Measurements from ENCODE around the gene AP3M1. TPM values are rescaled to one million over a fixed set of nuclear protein-coding genes. Genes with fewer than 3 reads are reported as not detected.
A peak's percentile ranks its signal among the peaks of the same experiment; 100 is the strongest.

The AP3M1 gene
- total RNA-seq, 1 experiment from 2014 or later: 37.4 TPM

- Histone ChIP-seq H3K4ac (ENCODE audit: low read depth, low read length) (no peak overlapping the region), H2BK15ac (ENCODE audit: low read depth, low read length) (no peak overlapping the region), H3K27me3 (ENCODE audit: insufficient read depth, low read length) (no peaks in the 10 kb centered on the region), H3K9ac (ENCODE audit: extremely low read depth, insufficient read length, low read length) (no peak overlapping the region), H2AK5ac (ENCODE audit: insufficient read length, low read length) (no peak overlapping the region), H4K5ac (ENCODE audit: insufficient read length, low read depth, low read length) (no peak overlapping the region), H2AFZ (ENCODE audit: low read length) (no peak overlapping the region), H3K79me2 (ENCODE audit: insufficient read depth, low read length) (no peaks in the 10 kb centered on the region), H2BK120ac (ENCODE audit: low read depth, low read length, poor library complexity, severe bottlenecking) (no peak overlapping the region), H3K9me3 (ENCODE audit: control insufficient read depth, low read depth, low read length) (no peaks in the 10 kb centered on the region), H3K23me2 (ENCODE audit: insufficient read length, low read depth, low read length, poor library complexity, severe bottlenecking) (no peaks in the 10 kb centered on the region), H4K91ac (ENCODE audit: insufficient read length, low read depth, low read length) (no peak overlapping the region), H3K18ac (ENCODE audit: insufficient read length, low read depth, low read length) (no peak overlapping the region), H2BK5ac (ENCODE audit: insufficient read length, low read length) (no peak overlapping the region), H3K23ac (ENCODE audit: insufficient read length, low read depth, low read length) (no peak overlapping the region), H2BK20ac (ENCODE audit: low read depth, low read length, poor library complexity, severe bottlenecking) (no peak overlapping the region), H3T11ph (ENCODE audit: low read length) (no peak overlapping the region), H3K4me2 (ENCODE audit: insufficient read depth, insufficient read length, low read length) (no peak overlapping the region), H4K20me1 (ENCODE audit: control insufficient read depth, insufficient read depth, insufficient read length) (no peaks in the 10 kb centered on the region), H4K8ac (replicated peaks; ENCODE audit: insufficient read length, low read depth, low read length) (no peak overlapping the region), H3K56ac (ENCODE audit: insufficient read length, low read depth, low read length) (no peak overlapping the region), H3K4me1 (ENCODE audit: insufficient read depth, low read length) (no peaks in the 10 kb centered on the region), H3K27ac (ENCODE audit: insufficient read length, low read depth, low read length) (no peak overlapping the region), H3K14ac (ENCODE audit: insufficient read depth, low read length) (no peak overlapping the region), H3K79me1 (ENCODE audit: insufficient read depth, low read depth, low read length, poor library complexity, severe bottlenecking) (peaks cover 3% of the 10 kb centered on the region), H2BK12ac (ENCODE audit: insufficient read length, low read depth, low read length) (no peak overlapping the region)
- no peaks in the 10 kb centered on the region for H3K27me3 Mint-ChIP-seq (ENCODE audit: low read depth)
- no CpG with 5 or more reads among the region's 3 CpGs for WGBS (ENCODE audit: extremely low coverage, insufficient read length, low lambda C conversion rate)
- no peak for DNase-seq
- no peak for TF ChIP-seq CTCF (conservative IDR thresholded peaks at IDR 0.05)
- H3K27ac Mint-ChIP-seq: peak overlapping the region in 2 of 3 experiments; percentile 68 to 77; a peak in 3 of 7 replicates
- H3K9me3 Mint-ChIP-seq: no peaks in the 10 kb centered on the region
- no peaks in the 10 kb centered on the region for H3K4me1 Mint-ChIP-seq
- H3K36me3 Mint-ChIP-seq (ENCODE audit: insufficient read depth in 1 of 3, low read depth in 3 of 3): peaks cover 61 to 88% (median 84%) of the 10 kb centered on the region in 3 experiments; a peak in 6 of 7 replicates
- H3K4me3 Mint-ChIP-seq: no peak overlapping the region
Measured at GRCh38 chr10:74092372-74092771, 58.3 kb downstream of the AP3M1 start.

Measured in H9 (cell line).